Mucosa of descending colon (tissue), 3 donors: ENCODE results near the gene ITCH. TPM values are rescaled to one million over a fixed set of nuclear protein-coding genes. Genes with fewer than 3 reads are reported as not detected.
"Not testable (repeated sequence)": the region's sequence is repeated elsewhere in the genome, so short reads cannot be mapped to it uniquely, and the experiment has no call there.

Source experiments
- ATAC-seq: fragments of 200-7000 bp; cut with Tn5 transposase; one replicate; pipeline ENCODE4 v1.9.1; 2020; ENCODE audit warnings: mild to moderate bottlenecking, moderate library complexity
- DNase-seq, 3 donors: peaks; one replicate each; pipeline ENCODE4 v3.0.0-alpha.2; 2020
- H3K36me3 ChIP-seq: fragments of 200-600 bp; one replicate; pipeline ENCODE4 v1.8.0; 2021; ENCODE audit warnings: low read depth, mild to moderate bottlenecking
- H3K4me1 ChIP-seq: fragments of 200-600 bp; one replicate; pipeline ENCODE4 v1.8.0; 2021; ENCODE audit warnings: low read depth, mild to moderate bottlenecking
- H3K4me3 ChIP-seq: fragments of 200-600 bp; one replicate; pipeline ENCODE4 v1.8.0; 2021; ENCODE audit warnings: mild to moderate bottlenecking
- H3K9me3 ChIP-seq: fragments of 200-600 bp; one replicate; pipeline ENCODE4 v1.8.0; 2021; ENCODE audit warnings: mild to moderate bottlenecking
- CTCF ChIP-seq: fragments of 200-600 bp; IDR thresholded peaks from one replicate; pipeline ENCODE4 v1.8.0; 2022; ENCODE audit warnings: antibody characterized with exemption, mild to moderate bottlenecking
- intact Hi-C, 2 donors: fragments of 100-400 bp; cut with DNase I in 1 of 2; cut with micrococcal nuclease in 1 of 2; formaldehyde crosslinking; loops; one replicate each; pipeline versions ENCODE4 v1.11.0 to v1.11.1; 2022; cut with DNase I, micrococcal nuclease
- total RNA-seq, 3 donors: library from RNA; stranded (reverse); fragmentation: NEBNext Ultra II Directional in 2 of 3; extraction: Animal tissue kit (Norgen Biotek cat#: 25700) in 2 of 3; gene quantifications; one replicate each; pipeline versions ENCODE4 v1.2.1 to v1.2.4, GENCODE V29; 2021 to 2023
- donor health status: DM: no; HTN: no; CAD: no; lungs with moderate emphysema.
- donor health status: DM: no; HTN: no; CAD: no.
- donor health status: DM: no; HTN: yes; CAD: no.

ITCH gene
- total RNA-seq, 3 donors from 2014 or later: 60.0 to 81.0 (median 75.0) TPM

- Histone ChIP-seq H3K4me1 (peaks cover 20% of the 10 kb centered on the region), H3K9me3 (no peaks in the 10 kb centered on the region), H3K4me3 (no peak overlapping the region), H3K36me3 (no peaks in the 10 kb centered on the region)
- intact Hi-C loops: loop anchor here in 1 of 2 donors (10.0 kb wide), 1 partner anchor 75 kb away; no protein-coding TSS in a partner anchor
- no peak for TF ChIP-seq CTCF
- DNase-seq (no peak), ATAC-seq (peak; percentile 58)
These were observed 26.3 kb downstream of the ITCH start for GRCh38 chr20:34389206-34389953.

- Histone ChIP-seq H3K4me3 (no peak overlapping the region), H3K4me1 (peaks cover 20% of the 10 kb centered on the region), H3K9me3 (no peaks in the 10 kb centered on the region), H3K36me3 (no peaks in the 10 kb centered on the region)
- intact Hi-C loops: loop anchor here in 1 of 2 donors (10.0 kb wide), 1 partner anchor 75 kb away; no protein-coding TSS in a partner anchor
- ATAC-seq (no peak), DNase-seq (no peak)
- TF ChIP-seq CTCF: no peak
These were observed 27.0 kb downstream of the ITCH start for GRCh38 chr20:34389954-34390555.

GRCh38 chr20:34396408-34396807, 33.3 kb downstream of the ITCH start:
- no peaks in the 10 kb centered on the region for H3K4me1 ChIP-seq
- intact Hi-C loops: no loop called here
- TF ChIP-seq CTCF: no peak

GRCh38 chr20:34397096-34397495, 34.0 kb downstream of the ITCH start:
- DNase-seq: no peak
- Histone ChIP-seq H3K36me3 (no peaks in the 10 kb centered on the region), H3K4me1 (no peaks in the 10 kb centered on the region), H3K9me3 (no peaks in the 10 kb centered on the region), H3K4me3 (no peak overlapping the region)
- TF ChIP-seq CTCF: no peak
- intact Hi-C loops: no loop called here
- no peak for ATAC-seq

More at GRCh38 chr20:34396408-34396807, 33.3 kb downstream of the ITCH start:
- ATAC-seq (no peak), DNase-seq (no peak)
- Histone ChIP-seq H3K36me3 (no peaks in the 10 kb centered on the region), H3K9me3 (no peaks in the 10 kb centered on the region), H3K4me3 (no peak overlapping the region)

- H3K4me1 ChIP-seq, H3K9me3 ChIP-seq, intact Hi-C loops, H3K36me3 ChIP-seq, ATAC-seq, H3K4me3 ChIP-seq, DNase-seq: not testable (repeated sequence)
These were observed 37.7 kb downstream of the ITCH start for GRCh38 chr20:34400776-34401175.

GRCh38 chr20:34401741-34402455, 38.8 kb downstream of the ITCH start:
- intact Hi-C loops: no loop called here
- H3K36me3 ChIP-seq: no peaks in the 10 kb centered on the region
- TF ChIP-seq CTCF: no peak
- ATAC-seq (no peak), DNase-seq (no peak)
- H3K4me1 ChIP-seq: no peaks in the 10 kb centered on the region
- H3K9me3 ChIP-seq: no peaks in the 10 kb centered on the region
- no peak overlapping the region for H3K4me3 ChIP-seq
